Loucy (cell line): ENCODE results near the gene FLT3.

Experiments
- EZH2phosphoT487 ChIP-seq: fragments of 200-600 bp; IDR thresholded peaks from 2 replicates; pipeline ENCODE4 v1.6.1; 2018; ENCODE audit warnings: antibody characterized with exemption, mild to moderate bottlenecking, moderate library complexity, borderline replicate concordance
- TF ChIP-seq, protein P1 (sequence below): fragments of 200-600 bp; sonication (generic); conservative IDR thresholded peaks from 2 replicates; pipeline ENCODE4 v1.5.1; 2014; ENCODE audit warnings: mild to moderate bottlenecking, antibody characterized with exemption, low read length

DNA sequence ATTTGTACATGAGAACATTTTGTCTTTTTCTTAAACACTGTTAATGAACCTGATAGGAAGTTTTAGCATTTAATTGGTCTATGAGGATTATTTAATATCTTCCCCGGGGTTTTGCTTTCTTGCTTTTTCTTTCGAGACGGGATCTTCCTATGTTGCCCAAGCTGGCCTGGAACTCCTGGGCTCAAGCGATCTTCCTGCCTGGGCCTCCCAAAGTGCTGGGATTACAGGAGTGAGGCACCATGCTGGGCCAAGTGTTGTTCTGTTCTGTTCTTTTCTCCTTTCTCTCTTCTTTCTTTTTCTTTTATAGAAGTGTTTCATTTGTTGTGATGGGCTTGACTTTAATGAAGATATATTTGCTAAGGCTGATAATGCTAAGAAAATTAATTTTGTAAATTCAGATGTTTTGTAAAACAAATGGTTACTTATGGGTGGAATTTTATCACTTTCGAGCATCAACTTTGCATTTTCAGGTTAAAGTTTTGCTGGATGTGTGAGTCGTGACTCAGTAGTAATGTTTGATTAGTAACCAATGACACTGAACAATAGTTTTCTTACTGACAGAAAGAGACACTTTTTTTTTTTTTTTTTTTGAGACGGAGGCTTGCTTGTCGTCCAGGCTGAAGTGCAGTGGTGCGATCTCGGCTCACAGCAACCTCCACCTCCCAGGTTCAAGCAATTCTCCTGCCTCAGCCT is 40.2 kb upstream of the FLT3 start:
- TF ChIP-seq, protein P1, sequence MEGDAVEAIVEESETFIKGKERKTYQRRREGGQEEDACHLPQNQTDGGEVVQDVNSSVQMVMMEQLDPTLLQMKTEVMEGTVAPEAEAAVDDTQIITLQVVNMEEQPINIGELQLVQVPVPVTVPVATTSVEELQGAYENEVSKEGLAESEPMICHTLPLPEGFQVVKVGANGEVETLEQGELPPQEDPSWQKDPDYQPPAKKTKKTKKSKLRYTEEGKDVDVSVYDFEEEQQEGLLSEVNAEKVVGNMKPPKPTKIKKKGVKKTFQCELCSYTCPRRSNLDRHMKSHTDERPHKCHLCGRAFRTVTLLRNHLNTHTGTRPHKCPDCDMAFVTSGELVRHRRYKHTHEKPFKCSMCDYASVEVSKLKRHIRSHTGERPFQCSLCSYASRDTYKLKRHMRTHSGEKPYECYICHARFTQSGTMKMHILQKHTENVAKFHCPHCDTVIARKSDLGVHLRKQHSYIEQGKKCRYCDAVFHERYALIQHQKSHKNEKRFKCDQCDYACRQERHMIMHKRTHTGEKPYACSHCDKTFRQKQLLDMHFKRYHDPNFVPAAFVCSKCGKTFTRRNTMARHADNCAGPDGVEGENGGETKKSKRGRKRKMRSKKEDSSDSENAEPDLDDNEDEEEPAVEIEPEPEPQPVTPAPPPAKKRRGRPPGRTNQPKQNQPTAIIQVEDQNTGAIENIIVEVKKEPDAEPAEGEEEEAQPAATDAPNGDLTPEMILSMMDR = no peak
- TF ChIP-seq EZH2phosphoT487 = no peak
